Measurements from ENCODE around the gene ZNF30.
"Not testable (repeated sequence)": the region's sequence is repeated elsewhere in the genome, so short reads cannot be mapped to it uniquely, and the experiment has no call there.

The ZNF30 gene

DNA sequence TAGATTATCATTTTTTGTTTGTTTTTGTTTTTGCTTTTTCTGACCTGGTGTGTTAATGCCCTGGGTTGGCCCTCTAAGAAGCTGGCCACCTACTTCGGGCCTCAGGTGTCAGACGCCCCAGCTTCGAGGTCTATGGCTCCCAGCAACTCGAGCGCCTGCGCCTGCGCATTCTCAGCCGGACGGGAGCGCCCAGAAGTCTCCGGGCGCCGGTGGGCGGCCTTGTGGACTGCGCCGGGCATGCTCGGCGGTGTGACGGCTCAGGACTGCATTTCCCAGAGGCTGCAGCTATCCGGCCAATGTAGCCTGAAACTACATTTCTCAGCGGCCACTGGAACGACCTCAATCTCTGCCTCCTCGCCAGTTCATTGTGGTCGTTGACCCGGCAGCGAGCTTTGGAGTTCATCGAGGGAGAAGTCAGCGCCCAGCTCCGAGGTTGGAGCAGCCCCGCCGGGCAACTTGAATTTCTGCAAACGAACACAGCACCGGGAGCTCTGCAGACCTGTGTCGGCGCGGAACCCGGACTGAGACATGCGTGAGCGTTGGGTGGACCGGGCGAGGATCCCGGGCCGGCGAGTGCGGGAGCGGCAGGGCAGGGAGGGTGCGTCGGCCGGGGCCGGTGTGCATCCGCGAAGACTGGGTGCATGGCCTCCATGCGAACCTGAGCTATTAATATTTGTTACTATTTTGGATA lies at the start of gene ZNF30:
Gene ZNF30, plus strand, starts transcription at position 219 of the 691 bp plus-strand sequence. CDS start 3,045 bp downstream, outside the sequence.
- peak; percentile 91 for DNase-seq

DNA sequence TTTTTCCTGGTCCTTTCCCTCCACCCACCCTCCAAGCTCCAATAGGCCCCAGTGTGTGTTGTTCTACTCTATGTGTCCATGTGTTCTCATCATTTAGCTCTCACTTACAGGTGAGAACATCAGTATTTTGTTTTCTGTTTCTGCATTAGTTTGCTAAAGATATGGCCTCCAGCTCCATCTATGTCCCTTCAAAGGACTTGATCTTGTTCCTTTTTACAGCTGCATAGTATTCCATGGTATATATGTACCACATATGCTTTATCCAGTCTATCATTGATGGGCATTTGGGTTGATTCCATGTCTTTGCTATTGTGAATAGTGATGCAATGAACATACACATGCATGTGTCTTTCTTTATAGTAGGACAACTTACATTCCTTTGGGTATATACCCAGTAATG lies 47.1 kb upstream of the ZNF30 start:
- DNase-seq: no peak

DNA sequence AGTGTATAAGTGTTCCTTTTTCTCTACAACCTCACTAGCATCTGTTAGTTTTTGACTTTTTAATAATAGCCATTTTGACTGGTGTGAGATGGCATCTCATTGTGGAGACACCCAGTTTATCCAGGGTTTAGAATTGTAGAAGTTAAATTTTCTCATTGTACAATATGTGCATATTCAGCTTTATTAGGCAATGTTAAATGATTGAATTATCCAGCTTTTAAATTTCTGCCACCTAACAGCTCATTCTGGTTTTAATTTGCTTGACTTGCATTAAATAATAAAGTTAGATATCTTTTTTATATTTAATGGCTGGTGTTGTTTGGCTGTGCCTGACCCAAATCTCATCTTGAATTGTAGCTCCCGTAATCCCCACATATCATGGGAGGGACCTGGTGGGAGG lies 46.7 kb upstream of the ZNF30 start:
- DNase-seq: no peak

DNA sequence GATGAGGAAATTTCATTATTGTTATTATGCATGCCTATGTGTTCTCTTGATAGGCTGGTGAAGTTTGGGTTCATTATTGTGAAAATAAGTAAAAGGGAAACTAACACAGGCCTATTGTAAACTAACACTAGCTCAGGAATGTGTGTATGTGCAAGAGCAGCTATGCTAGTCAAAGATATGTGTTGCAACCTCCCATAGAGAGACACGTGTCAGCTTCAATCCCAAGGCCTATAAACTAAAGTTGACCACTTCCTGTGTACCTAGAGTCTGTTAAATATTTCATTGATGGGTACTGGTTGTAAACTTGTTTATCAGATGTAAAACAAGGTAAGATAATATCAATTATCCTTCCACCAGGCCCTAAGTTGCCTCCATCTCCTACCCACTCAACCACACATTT lies 44.7 kb upstream of the ZNF30 start:
- no peak for DNase-seq

DNA sequence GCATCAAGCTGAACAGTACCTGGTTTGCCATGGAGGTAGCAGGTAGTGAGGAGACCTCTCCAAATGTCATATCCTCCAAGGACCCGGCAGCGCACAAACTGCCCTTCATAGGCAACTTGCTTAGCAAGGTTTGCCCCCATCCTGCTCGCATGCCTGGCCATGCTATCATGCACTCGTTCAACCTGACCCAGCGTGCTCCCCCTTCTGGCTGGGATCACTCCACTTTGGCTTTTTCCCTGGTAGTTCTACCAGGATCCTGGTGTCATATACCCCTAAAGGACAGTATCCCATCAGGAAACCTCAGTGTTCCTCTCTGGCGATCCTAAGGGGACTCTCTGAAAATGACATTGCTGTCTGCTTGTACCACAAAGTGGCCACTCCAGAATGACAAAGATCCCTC lies 38.6 kb upstream of the ZNF30 start:
- DNase-seq: no peak

DNA sequence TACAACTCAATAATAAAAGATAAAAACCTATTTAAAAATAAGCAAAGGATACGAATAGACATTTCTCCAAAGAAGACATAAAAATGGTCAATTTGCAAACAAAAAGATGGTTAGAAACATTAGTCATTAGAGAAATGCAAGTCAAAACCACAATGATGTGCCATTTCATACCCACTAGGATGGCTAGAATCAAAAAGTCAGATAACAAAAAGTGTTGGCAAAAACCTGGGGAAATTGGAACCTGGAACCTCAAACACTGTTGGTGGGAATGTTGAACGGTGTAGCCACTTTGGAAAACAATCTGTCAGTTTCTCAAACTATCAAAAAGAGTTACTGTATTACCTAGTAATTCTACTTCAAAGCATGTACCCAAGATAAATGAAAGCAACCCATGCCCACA lies 26.5 kb upstream of the ZNF30 start:
- no peak for DNase-seq

DNA sequence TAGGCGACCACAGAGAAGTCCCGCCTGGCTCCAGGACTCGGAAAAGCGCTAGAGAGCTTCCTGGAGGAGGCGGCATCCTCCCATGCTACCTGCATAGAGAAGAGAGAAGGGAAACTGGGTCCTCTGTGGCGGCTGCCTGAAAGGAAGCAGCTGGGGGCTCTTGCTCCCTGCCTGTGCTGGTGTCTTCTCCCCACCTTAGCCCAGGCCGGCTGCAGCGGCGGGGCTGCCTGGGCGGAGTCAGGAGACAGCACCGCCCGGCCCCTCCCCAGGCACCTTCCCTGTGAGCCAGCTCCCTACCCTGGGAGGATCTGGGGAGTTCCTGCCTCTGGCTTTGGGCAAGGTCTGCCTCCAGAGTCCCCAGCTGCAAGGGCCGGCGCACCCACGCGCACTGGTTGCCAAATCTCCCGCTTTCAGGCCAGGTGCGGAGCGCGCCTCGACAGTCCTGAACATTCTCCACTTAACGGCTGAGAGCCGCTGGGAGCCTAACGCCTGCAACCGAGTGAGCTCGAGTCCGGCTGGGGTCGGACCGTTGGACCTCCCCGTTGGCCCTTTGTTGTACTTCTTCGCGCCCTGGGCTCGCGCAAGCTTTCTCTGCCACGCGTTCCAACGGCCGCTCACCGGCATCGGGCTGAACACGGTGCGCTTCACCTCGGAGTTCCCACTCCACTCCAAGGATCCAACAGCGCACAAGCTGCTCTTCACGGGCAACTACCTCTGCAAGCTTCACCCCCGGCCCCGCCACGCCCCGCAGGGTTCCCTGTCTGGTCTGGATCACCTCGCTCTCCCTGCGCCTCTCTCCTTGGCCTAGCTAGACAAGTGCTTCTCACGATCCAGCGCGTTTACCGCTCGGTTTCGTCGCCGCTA lies 21.8 kb upstream of the ZNF30 start:
- no peak for DNase-seq

DNA sequence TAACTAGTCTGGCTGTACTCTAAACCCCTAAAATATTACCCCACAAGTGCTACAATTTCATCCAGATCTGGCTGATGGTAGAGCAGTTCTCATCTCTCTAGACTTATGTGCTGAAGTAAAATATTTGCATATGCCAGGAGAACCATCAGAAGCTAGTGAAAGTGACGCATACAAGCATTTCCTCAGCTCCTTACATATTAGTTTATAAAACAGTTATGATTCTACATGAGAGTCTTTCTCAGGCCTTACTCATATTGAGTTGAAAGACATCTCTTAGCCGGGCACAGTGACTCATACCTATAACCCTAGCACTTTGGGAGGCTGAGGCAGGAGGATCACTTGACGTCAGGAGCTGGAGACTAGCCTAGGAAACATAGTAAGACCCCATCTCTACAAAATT lies 15.9 kb upstream of the ZNF30 start:
- no peak for DNase-seq

DNA sequence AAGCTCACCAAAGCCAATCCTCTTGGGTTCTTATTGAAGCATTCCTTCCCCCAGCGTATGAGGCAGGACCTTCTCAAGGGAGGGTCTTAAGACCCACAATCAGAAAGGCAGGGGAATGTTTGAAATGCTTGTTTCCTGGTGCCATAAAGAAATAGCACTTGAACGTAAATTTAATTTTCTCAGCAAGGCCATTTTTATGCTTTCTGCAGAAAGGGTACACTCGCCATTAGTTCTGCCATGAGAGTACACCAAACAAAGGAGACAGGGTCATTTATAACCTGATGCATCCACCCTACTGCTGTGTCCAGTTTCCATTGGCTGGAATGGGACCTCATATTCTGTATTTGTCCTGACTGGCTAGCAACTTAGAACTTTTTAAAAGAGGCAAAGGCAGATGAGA lies 9.6 kb upstream of the ZNF30 start:
- DNase-seq: not testable (repeated sequence)

DNA sequence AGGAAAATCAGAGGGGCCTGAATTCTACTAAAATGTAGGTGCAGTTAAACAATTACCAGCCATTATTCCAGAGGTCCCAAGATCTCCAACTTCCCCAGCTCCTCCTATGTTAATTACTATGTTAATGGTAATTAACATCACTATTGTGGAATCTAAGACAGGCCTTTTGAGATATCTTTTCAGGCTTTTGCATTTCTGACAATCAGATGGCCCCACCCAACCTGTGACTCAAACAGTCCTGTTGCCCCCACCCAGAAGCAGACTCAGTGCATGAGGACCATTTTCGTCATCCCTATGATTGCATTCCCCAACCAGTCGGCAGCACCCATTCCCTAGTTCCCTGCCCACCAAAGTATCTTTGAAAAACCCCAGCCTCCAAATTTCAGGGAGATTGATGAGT lies 8.5 kb upstream of the ZNF30 start:
- no peak for DNase-seq

DNA sequence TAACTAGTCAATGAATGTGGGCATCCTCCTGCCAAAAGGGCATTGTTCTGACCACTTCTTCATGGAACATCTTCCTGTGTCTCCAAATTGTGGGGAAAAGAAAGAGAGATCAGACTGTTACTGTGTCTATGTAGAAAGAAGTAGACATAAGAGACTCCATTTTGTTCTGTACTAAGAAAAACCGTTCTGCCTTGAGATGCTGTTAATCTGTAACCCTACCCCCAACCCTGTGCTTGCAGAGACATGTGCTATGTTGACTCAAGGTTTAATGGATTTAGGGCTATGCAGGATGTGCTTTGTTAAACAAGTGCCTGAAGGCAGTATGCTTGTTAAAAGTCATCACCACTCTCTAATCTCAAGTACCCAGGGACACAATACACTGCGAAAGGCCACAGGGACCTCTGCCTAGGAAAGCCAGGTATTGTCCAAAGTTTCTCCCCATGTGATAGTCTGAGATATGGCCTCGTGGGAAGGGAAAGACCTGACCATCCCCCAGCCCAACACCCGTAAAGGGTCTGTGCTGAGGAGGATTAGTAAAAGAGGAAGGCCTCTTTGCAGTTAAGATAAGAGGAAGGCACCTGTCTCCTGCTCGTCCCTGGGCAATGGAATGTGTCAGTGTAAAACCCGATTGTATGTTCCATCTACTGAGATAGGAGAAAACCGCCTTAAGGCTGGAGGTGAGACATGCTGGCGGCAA lies 6.5 kb upstream of the ZNF30 start:
- DNase-seq: not testable (repeated sequence)

DNA sequence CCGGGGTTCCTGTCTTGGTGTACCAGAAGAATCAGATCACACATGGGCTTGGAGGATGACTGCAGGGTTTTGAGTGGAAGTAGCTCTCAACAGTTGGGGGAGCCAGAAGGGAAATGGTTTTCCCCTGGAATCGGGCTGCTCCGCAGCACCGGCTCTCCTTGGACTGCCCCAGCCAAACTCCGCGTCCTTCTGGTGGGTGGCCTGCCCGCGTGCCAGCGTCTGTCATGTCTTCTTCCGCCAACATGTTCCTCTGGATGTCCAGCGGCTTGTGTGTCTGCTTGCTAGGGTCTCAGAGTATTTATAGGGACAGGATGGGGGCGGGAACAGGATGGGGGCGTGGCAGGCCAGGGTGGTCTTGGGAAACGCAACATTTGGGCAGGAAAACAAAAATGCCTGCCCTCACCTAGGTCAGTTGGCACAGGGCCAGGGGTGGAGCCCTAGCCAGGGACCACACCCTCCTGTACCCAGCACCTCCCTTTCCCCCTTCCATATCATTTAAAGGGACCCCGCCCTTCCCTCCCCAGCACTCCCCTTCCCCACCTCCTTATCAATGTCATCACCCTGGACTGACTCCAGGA lies 1.3 kb upstream of the ZNF30 start:
- no peak for DNase-seq

DNA sequence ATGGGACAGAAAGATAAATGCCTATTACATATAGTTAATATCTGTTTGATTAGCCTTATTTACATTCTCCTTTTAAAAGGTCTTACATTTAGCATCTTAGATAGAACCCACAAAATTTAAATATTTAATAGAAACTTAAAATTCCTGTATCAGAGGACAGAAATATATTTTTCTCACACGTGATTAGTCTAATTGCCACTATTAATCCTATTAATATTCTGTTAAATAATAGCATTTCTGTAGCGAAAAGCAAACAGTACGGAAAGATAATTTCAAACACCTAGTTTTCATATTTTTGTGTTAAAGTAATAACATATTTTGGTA lies 380 bp upstream of the ZNF30 start:
- DNase-seq: no peak

DNA sequence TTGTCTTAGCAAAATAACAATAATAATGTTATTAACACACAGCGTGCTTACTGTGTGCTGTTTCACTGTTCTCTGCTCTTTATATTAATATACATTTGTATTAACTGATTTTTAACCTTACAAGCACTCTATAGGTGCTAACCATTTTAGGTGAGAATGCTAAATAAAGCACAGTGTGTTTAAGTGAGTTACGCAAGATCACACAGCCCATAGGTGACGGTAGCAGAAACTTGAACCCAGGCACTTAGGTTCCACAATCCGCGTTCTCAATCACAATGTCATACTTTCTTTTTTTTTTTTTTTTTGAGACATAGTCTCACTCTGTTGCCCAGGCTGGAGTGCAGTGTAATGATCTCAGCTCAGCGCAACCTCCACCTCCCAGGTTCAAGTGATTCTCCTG lies 5.8 kb downstream of the ZNF30 start:
- DNase-seq: no peak

DNA sequence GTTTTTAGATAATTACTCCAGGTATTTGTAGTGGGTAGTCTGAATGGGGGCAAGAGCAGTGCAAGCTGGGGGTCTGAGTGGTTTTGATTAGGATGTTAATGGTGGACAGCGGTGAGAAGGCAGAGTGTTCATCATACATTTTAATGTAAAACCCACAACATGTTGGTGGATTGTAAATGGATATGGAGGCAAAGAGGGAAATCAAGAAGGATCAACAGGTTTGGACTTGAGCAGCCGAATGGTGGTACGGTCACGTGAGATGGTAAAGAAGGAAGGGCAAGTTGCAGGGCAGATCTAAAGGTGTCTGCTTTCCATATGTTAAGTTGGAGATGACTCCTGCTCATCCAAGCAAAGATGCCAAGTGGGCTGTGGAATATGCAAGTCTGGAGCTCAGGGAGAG lies 9.5 kb downstream of the ZNF30 start:
- DNase-seq: no peak

DNA sequence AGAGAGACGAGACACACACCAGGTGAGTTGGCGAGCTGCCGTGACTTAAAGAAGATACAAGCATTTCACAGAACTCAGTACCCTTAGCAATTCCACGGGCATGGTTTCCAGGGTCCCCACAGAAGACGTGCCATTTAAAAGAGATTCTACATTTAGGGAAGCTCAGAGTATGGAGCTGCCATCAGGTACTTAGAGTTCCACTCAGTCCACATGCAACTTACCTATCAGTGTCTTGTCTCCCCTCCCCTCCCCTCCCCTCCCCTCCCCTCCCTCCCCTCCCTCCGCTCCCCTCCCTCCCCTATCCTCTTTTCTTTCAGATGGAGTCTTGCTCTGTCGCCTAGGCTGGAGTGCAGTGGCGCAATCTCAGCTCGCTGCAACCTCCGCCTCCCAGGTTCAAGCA lies 12.2 kb downstream of the ZNF30 start:
- DNase-seq: no peak

DNA sequence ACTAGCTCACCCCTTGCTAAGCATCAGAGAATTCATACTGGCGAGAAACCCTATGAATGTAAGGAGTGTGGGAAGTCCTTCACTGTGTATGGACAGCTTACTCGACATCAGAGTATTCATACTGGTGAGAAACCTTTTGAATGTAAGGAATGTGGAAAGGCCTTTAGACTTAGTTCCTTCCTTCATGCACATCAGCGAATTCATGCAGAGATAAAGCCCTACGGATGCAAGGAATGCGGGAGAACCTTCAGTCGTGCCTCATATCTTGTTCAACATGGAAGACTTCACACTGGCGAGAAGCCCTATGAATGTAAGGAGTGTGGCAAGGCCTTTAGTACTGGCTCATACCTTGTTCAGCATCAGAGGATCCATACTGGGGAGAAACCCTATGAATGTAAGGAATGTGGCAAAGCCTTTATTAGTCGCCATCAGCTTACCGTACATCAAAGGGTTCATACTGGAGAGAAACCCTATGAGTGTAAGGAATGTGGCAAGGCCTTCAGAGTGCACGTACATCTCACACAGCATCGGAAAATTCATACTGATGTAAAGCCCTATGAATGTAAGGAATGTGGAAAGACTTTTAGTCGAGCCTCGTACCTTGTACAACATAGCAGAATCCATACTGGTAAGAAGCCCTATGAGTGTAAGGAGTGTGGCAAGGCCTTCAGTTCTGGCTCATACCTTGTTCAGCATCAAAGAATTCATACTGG lies 17.3 kb downstream of the ZNF30 start:
- no peak for DNase-seq

DNA sequence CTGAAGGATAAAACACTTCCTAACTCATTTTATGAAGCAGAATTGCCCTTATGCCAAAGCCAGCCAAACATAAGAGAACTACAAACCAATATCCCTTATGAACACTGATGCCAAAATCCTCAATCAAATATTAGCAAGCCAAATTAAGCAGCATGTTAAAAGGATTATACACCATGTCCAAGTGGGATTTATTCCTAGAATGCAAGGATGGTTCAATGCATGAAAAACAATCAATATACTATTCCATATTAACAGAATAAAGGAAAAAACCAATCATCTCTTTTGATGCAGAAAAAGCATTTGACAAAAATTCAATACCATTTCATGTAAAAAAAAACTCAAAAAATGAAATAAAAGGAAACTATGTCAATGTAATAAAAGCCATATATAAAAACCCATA lies 26.4 kb downstream of the ZNF30 start:
- no peak for DNase-seq

DNA sequence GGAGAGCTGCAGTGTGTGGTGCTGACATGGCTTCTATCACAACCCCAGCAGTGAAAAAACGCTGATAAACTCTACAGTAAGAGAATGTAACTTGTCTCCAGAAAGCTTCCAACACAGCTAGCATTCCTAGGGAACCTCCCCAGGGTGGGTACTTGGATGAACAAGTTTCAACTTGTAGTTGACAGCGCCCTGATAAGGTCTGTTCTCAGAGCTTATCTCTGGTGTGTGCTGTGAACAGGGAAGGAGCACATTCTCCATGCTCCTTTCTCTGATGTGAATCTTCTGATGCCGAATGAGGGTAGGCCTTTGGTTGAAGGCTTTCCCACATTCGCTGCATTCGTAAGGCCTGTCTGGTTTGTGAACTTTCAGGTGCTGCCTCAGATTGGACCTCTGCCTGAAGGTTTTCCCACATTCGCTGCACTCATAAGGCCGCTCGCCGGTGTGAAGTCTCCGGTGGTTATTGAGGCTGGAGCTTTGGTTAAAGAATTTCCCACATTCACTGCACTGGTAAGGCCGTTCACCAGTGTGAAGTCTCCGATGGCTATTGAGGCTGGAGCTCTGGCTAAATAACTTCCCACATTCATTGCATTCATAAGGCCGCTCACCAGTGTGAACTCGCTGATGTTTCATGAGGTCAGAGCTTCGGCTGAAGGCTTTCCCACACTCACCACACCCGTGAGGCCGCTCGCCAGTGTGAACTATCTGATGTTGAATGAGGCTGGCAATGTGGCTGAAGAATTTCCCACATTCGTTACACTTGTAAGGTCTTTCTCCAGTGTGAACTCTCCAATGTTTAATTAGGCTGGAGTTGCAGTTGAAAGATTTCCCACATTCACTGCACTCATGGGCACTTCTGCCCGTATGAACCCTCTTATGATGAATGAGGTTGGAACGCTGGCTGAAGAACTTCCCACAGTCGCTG lies 31.4 kb downstream of the ZNF30 start:
- DNase-seq: no peak

DNA sequence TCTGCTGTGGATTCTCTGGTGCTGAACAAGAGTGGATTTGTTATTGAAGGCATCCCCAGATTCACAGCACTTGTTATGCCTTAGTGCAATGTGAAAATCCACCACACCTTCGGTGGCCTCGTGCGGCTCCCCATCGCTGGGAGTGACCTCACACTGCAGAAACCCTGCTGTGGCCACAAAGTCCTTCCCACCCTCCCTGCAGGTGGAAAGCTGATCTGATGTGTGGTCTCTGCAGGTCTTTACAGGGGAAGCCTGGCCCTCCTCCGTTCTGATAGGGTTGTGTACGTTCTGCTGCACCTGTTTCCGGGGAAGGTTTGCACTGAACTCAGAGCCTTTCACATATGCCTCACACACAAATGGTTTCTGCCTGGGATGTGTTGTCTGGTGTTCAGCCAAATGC lies 32.3 kb downstream of the ZNF30 start:
- DNase-seq: no peak

DNA sequence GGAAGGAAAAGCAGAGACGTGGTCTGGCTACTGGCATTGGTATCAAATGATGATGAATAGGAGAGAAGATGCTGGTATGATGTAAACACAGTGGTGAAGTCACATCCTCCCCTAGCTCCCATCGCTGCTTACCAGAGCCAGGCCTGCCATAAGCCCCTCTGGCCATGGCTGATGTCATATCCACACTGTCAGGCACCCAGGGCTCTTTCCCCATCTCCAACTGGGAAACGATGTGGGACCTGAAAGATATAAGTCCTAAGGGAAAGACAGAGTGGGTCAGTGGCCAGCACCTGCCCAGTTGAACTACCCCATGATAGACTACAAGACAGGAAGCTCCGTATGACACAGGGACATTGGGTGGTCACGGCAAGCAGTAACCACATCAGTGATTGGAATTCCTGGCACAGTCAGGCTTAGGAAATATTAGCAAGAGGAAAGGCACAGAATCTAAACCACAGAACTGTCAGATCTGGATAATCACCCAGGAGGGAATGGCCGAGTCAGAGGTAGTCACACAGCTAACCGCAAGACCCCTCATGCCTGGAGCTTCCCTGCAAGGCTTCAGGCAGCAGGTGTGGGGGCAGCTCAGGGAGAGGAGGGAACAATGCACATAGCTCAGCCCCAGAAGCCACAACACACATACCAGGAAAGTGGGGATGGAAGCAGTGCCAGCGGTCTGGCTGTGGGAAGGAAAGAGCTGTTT lies 33.6 kb downstream of the ZNF30 start:
- DNase-seq: no peak
